Nephron (organoid): Measurements from ENCODE around the gene PRDX1.
"Not testable (repeated sequence)": the region's sequence is repeated elsewhere in the genome, so short reads cannot be mapped to it uniquely, and the experiment has no call there.

Source experiments
- H3K27ac Mint-ChIP-seq, 3 experiments: 2 replicates each; pipeline ENCODE4 v1.8.0; 2020; ENCODE audit warnings: mixed read lengths in 3 of 3, mild to moderate bottlenecking in 2 of 3, moderate library complexity in 1 of 3
- H3K27me3 Mint-ChIP-seq: 2 replicates; pipeline ENCODE4 v1.8.0; 2021; ENCODE audit warnings: low read depth, mild to moderate bottlenecking, moderate library complexity, mixed read lengths
- H3K36me3 Mint-ChIP-seq: 2 replicates; pipeline ENCODE4 v1.8.0; 2020; ENCODE audit warnings: low read depth, mixed read lengths
- H3K4me1 Mint-ChIP-seq: 2 replicates; pipeline ENCODE4 v1.8.0; 2020; ENCODE audit warnings: mixed read lengths
- H3K4me3 Mint-ChIP-seq, 3 experiments: 2 replicates each; pipeline ENCODE4 v1.8.0; 2020; ENCODE audit warnings: mild to moderate bottlenecking in 3 of 3, mixed read lengths in 3 of 3, moderate library complexity in 2 of 3
- H3K9me3 Mint-ChIP-seq: 2 replicates; pipeline ENCODE4 v1.8.0; 2020; ENCODE audit warnings: mixed read lengths
- CTCF ChIP-seq, 3 experiments: fragments of 200-600 bp; sonication (generic); IDR thresholded peaks; one replicate each; pipeline ENCODE4 v1.5.0; 2021; ENCODE audit warnings: antibody characterized with exemption in 3 of 3; ENCODE audit not compliant: unreplicated experiment in 3 of 3

Gene PRDX1

GRCh38 chr1:45518910-45519309, 2.8 kb downstream of the PRDX1 start:
- Mint-ChIP-seq H3K4me1 (peaks cover 52% of the 10 kb centered on the region), H3K36me3 (peaks cover 39% of the 10 kb centered on the region), H3K27me3 (no peaks in the 10 kb centered on the region), H3K4me3 (peak overlapping the region; percentile 59 to 100 (median 91)), H3K27ac (peak overlapping the region; percentile 59 to 79 (median 67)), H3K9me3 (no peaks in the 10 kb centered on the region)
- TF ChIP-seq CTCF (IDR thresholded peaks at IDR 0.05; ENCODE audit: unreplicated experiment in 3 of 3): no peak

- H3K4me1 Mint-ChIP-seq: peaks cover 57% of the 10 kb centered on the region
- H3K27ac Mint-ChIP-seq: peak overlapping the region; percentile 59 to 79 (median 67)
- peaks cover 44% of the 10 kb centered on the region for H3K36me3 Mint-ChIP-seq
- peak overlapping the region; percentile 59 to 100 (median 91) for H3K4me3 Mint-ChIP-seq
- H3K27me3 Mint-ChIP-seq, H3K9me3 Mint-ChIP-seq: not testable (repeated sequence)
Measured at GRCh38 chr1:45518366-45518765, 3.3 kb downstream of the PRDX1 start.

GRCh38 chr1:45516465-45516864, 5.2 kb downstream of the PRDX1 start:
- H3K27ac Mint-ChIP-seq: no peak overlapping the region
- H3K4me3 Mint-ChIP-seq: peak overlapping the region in 1 of 3 experiments; percentile 49
- H3K9me3 Mint-ChIP-seq: no peaks in the 10 kb centered on the region
- peaks cover 56% of the 10 kb centered on the region for H3K36me3 Mint-ChIP-seq
- no peak for TF ChIP-seq CTCF (IDR thresholded peaks at IDR 0.05; ENCODE audit: unreplicated experiment in 3 of 3)
- H3K27me3 Mint-ChIP-seq: no peaks in the 10 kb centered on the region
- H3K4me1 Mint-ChIP-seq: peaks cover 57% of the 10 kb centered on the region

- H3K27ac Mint-ChIP-seq: no peak overlapping the region
- H3K36me3 Mint-ChIP-seq: peaks cover 60% of the 10 kb centered on the region
- H3K9me3 Mint-ChIP-seq: no peaks in the 10 kb centered on the region
- no peaks in the 10 kb centered on the region for H3K27me3 Mint-ChIP-seq
- H3K4me3 Mint-ChIP-seq: peak overlapping the region in 1 of 3 experiments; percentile 49
- TF ChIP-seq CTCF (IDR thresholded peaks at IDR 0.05; ENCODE audit: unreplicated experiment in 3 of 3): no peak
- peaks cover 55% of the 10 kb centered on the region for H3K4me1 Mint-ChIP-seq
Measured at GRCh38 chr1:45516036-45516435, 5.6 kb downstream of the PRDX1 start.

- Mint-ChIP-seq H3K27ac (peak overlapping the region in 1 of 3 experiments; percentile 78), H3K4me1 (peaks cover 45% of the 10 kb centered on the region), H3K36me3 (peaks cover 72% of the 10 kb centered on the region)
- not testable (repeated sequence) for H3K9me3 Mint-ChIP-seq, H3K27me3 Mint-ChIP-seq, H3K4me3 Mint-ChIP-seq
Measured at GRCh38 chr1:45513532-45514260, 8.0 kb downstream of the PRDX1 start.

GRCh38 chr1:45512641-45513054, 9.0 kb downstream of the PRDX1 start:
- peak; percentile 50 to 69 (median 68) for TF ChIP-seq CTCF (IDR thresholded peaks at IDR 0.05; ENCODE audit: unreplicated experiment in 3 of 3)
- H3K4me3 Mint-ChIP-seq: no peak overlapping the region
- peaks cover 76% of the 10 kb centered on the region for H3K36me3 Mint-ChIP-seq
- no peak overlapping the region for H3K27ac Mint-ChIP-seq
- no peaks in the 10 kb centered on the region for H3K27me3 Mint-ChIP-seq
- peaks cover 42% of the 10 kb centered on the region for H3K4me1 Mint-ChIP-seq
- no peaks in the 10 kb centered on the region for H3K9me3 Mint-ChIP-seq

GRCh38 chr1:45510972-45511527, 10.6 kb downstream of the PRDX1 start:
- Mint-ChIP-seq H3K27ac (peak overlapping the region in 1 of 3 experiments; percentile 9), H3K9me3 (no peaks in the 10 kb centered on the region), H3K27me3 (no peaks in the 10 kb centered on the region), H3K4me1 (peaks cover 35% of the 10 kb centered on the region), H3K4me3 (no peak overlapping the region), H3K36me3 (peaks cover 62% of the 10 kb centered on the region)
- no peak for TF ChIP-seq CTCF (IDR thresholded peaks at IDR 0.05; ENCODE audit: unreplicated experiment in 3 of 3)
